Measurements from ENCODE around the gene RELN. TPM values are rescaled to one million over a fixed set of nuclear protein-coding genes. Genes with fewer than 3 reads are reported as not detected.

RELN gene
- total and polyA plus RNA-seq, 2 donors (not counting 1 experiment from before 2014, with no cell fraction given), result 0.33 to 31.8 TPM

DNA sequence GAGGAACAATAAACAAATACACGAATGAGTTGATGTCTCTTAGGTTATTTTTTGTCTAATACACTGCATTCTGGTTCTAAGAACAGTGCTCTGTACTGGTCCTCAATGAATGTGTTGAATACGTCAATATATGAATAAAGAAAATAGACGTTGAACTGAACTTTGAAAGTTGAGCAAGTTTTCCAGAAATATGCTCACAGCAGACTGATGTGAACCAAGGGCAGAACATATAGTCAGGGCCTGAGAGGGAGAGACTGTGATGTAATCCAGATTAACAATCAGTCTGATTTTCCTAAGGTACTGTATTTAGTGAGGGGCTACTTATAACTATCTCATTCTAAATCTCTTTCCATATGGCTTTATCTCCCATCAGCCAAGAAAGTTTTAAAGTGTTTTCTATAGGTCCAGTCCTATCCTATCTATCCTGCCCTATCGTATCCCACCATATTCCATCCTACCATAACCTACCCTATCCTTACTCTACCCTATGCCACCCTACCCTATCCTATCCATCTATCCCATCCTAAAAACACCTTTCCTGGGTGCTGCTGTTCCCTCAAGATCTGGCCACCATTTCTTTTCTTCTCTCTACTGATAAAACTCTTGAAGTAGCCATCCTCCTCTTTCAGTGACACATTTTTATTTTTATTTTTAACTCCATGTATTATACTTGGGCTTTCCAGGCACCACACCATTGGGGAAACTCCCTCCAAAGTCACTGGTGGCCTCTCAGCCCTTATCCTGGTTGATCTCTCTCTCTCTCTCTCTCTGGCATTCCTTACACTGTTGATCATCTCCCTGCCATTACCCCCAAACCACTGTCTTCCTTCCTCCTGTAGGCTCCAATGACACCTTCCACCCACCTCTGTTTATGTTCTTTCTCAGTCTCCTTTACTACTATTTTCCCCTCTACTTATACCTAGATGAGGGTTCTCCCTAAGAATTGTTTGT lies 331.1 kb downstream of the RELN start:
- H3K27ac ChIP-seq (ENCODE audit: insufficient read depth, low read length), result no peak overlapping the region
- no peak overlapping the region for H3K9ac ChIP-seq (ENCODE audit: insufficient read depth, low read length)
- no peak for DNase-seq (ENCODE audit: low read depth in 2 of 2)
- no peaks in the 10 kb centered on the region for H3K27me3 ChIP-seq (ENCODE audit: control insufficient read depth, insufficient read depth, low read length)
- no peaks in the 10 kb centered on the region for H3K9me3 ChIP-seq (ENCODE audit: control insufficient read depth, insufficient read depth, low read depth, low read length)
- peaks cover 2% of the 10 kb centered on the region for H3K4me1 ChIP-seq (ENCODE audit: control insufficient read depth, extremely low read depth, insufficient read depth, low read length)
- no peak overlapping the region for H2AFZ ChIP-seq (ENCODE audit: low read length)
- no peak overlapping the region for H3K4me3 ChIP-seq (replicated peaks in 1 of 4; ENCODE audit: control extremely low read depth in 1 of 4, insufficient read depth in 1 of 4, low read depth in 3 of 4, low read length in 4 of 4)
- H4K20me1 ChIP-seq (ENCODE audit: control insufficient read depth, extremely low read depth, insufficient read depth, low read length), result no peaks in the 10 kb centered on the region
- no peak overlapping the region for H3K4me2 ChIP-seq (ENCODE audit: extremely low read depth, insufficient read depth, low read length)
- no peaks in the 10 kb centered on the region for H3K79me2 ChIP-seq (ENCODE audit: control insufficient read depth, insufficient read depth, low read length)
- no peaks in the 10 kb centered on the region for H3K36me3 ChIP-seq (ENCODE audit: control insufficient read depth, insufficient read depth, low read length)
- TF ChIP-seq, protein P1, sequence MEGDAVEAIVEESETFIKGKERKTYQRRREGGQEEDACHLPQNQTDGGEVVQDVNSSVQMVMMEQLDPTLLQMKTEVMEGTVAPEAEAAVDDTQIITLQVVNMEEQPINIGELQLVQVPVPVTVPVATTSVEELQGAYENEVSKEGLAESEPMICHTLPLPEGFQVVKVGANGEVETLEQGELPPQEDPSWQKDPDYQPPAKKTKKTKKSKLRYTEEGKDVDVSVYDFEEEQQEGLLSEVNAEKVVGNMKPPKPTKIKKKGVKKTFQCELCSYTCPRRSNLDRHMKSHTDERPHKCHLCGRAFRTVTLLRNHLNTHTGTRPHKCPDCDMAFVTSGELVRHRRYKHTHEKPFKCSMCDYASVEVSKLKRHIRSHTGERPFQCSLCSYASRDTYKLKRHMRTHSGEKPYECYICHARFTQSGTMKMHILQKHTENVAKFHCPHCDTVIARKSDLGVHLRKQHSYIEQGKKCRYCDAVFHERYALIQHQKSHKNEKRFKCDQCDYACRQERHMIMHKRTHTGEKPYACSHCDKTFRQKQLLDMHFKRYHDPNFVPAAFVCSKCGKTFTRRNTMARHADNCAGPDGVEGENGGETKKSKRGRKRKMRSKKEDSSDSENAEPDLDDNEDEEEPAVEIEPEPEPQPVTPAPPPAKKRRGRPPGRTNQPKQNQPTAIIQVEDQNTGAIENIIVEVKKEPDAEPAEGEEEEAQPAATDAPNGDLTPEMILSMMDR (conservative IDR thresholded peaks at IDR 0.05 in 1 of 2, IDR thresholded peaks at IDR 0.05 in 1 of 2; ENCODE audit: low read depth in 1 of 2, low read length in 2 of 2), result no peak
- no peak for TF ChIP-seq EZH2 (IDR thresholded peaks at IDR 0.05; ENCODE audit: low read length, missing control alignments)

DNA sequence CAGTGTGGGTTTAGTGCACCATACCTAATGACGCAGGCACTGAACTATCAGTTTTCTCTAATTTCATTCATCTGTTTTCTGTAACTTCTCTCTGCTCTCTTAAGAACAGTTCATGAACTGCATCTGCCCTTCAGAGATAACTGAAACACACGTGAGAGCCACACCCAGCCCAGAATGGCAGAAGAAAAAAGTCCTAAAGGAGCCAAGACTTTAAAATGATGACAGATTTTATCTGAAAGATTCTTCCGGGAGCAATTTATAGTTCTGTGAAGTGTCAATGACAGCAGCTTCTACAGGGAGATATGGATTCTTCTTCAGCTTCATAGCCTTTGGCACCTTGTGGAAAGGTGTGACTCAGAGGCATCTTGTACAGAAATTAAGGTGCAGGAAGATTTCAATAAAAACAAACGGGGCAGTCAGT lies 332.0 kb downstream of the RELN start:
- Histone ChIP-seq H3K27me3 (ENCODE audit: control insufficient read depth, insufficient read depth, low read length) (no peaks in the 10 kb centered on the region), H3K36me3 (ENCODE audit: control insufficient read depth, insufficient read depth, low read length) (no peaks in the 10 kb centered on the region), H2AFZ (ENCODE audit: low read length) (no peak overlapping the region), H3K4me3 (replicated peaks in 1 of 4; ENCODE audit: control extremely low read depth in 1 of 4, insufficient read depth in 1 of 4, low read depth in 3 of 4, low read length in 4 of 4) (no peak overlapping the region), H3K9ac (ENCODE audit: insufficient read depth, low read length) (no peak overlapping the region), H3K4me2 (ENCODE audit: extremely low read depth, insufficient read depth, low read length) (no peak overlapping the region), H3K79me2 (ENCODE audit: control insufficient read depth, insufficient read depth, low read length) (no peaks in the 10 kb centered on the region), H3K4me1 (ENCODE audit: control insufficient read depth, extremely low read depth, insufficient read depth, low read length) (peaks cover 2% of the 10 kb centered on the region), H3K27ac (ENCODE audit: insufficient read depth, low read length) (no peak overlapping the region), H4K20me1 (ENCODE audit: control insufficient read depth, extremely low read depth, insufficient read depth, low read length) (no peaks in the 10 kb centered on the region), H3K9me3 (ENCODE audit: control insufficient read depth, insufficient read depth, low read depth, low read length) (no peaks in the 10 kb centered on the region)
- no peak for TF ChIP-seq EZH2 (IDR thresholded peaks at IDR 0.05; ENCODE audit: low read length, missing control alignments)
- TF ChIP-seq, protein P1 (conservative IDR thresholded peaks at IDR 0.05 in 1 of 2, IDR thresholded peaks at IDR 0.05 in 1 of 2; ENCODE audit: low read depth in 1 of 2, low read length in 2 of 2), result no peak
- no peak for DNase-seq (ENCODE audit: low read depth in 2 of 2)

DNA sequence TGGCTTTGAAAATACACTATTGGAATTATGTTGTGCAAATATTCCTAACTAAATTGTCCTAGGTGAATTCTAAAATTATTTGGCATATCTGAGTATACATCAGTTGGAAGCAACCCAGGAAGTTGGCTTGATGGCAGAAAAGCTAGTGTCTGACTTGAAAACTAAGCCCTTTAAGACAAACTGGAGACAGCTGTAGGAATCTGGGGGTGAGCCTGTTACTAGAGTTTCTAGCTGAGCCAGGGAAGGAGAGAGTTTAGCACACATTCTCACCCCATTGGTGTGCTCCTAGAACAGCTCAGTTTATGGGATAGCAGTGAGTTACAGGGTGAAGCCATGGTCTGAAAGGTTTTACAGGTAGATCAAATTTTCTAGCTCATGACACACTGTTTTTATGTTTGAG lies 333.2 kb downstream of the RELN start:
- Histone ChIP-seq H2AFZ (ENCODE audit: low read length) (no peak overlapping the region), H3K4me1 (ENCODE audit: control insufficient read depth, extremely low read depth, insufficient read depth, low read length) (peaks cover 2% of the 10 kb centered on the region), H3K36me3 (ENCODE audit: control insufficient read depth, insufficient read depth, low read length) (no peaks in the 10 kb centered on the region), H4K20me1 (ENCODE audit: control insufficient read depth, extremely low read depth, insufficient read depth, low read length) (no peaks in the 10 kb centered on the region), H3K79me2 (ENCODE audit: control insufficient read depth, insufficient read depth, low read length) (no peaks in the 10 kb centered on the region), H3K9me3 (ENCODE audit: control insufficient read depth, insufficient read depth, low read depth, low read length) (no peaks in the 10 kb centered on the region), H3K27ac (ENCODE audit: insufficient read depth, low read length) (no peak overlapping the region), H3K4me3 (replicated peaks in 1 of 4; ENCODE audit: control extremely low read depth in 1 of 4, insufficient read depth in 1 of 4, low read depth in 3 of 4, low read length in 4 of 4) (no peak overlapping the region), H3K9ac (ENCODE audit: insufficient read depth, low read length) (no peak overlapping the region), H3K27me3 (ENCODE audit: control insufficient read depth, insufficient read depth, low read length) (no peaks in the 10 kb centered on the region), H3K4me2 (ENCODE audit: extremely low read depth, insufficient read depth, low read length) (no peak overlapping the region)
- TF ChIP-seq, protein P1 (conservative IDR thresholded peaks at IDR 0.05 in 1 of 2, IDR thresholded peaks at IDR 0.05 in 1 of 2; ENCODE audit: low read depth in 1 of 2, low read length in 2 of 2), result no peak
- no peak for TF ChIP-seq EZH2 (IDR thresholded peaks at IDR 0.05; ENCODE audit: low read length, missing control alignments)
- no peak for DNase-seq (ENCODE audit: low read depth in 2 of 2)

Measured in fibroblast of lung (primary cell).